OCI-LY3 (cell line): Measurements from ENCODE around the gene MIOX.

Source experiments
- H2AFZ ChIP-seq: fragments of 200-600, 300-600 bp; shearing (Covaris generic); 2 replicates; pipeline ENCODE4 v1.6.0; 2014; ENCODE audit warnings: antibody characterized with exemption, low read depth, low read length
- H3K27ac ChIP-seq: fragments of 200-600, 300-600 bp; sonication (generic); 2 replicates; pipeline ENCODE4 v1.5.1; 2014; ENCODE audit warnings: mild to moderate bottlenecking, low read length, moderate library complexity, mixed read lengths
- H3K27me3 ChIP-seq: fragments of 200-600, 300-600 bp; sonication (generic); 2 replicates; pipeline ENCODE4 v1.6.1; 2014; ENCODE audit warnings: low read depth, low read length, mixed read lengths
- H3K36me3 ChIP-seq: fragments of 200-600, 300-600 bp; sonication (generic); replicated peaks from 2 replicates; pipeline ENCODE3; 2014; ENCODE audit warnings: low read depth, low read length, mixed read lengths
- H3K4me1 ChIP-seq: fragments of 300-600, 200-600 bp; sonication (generic); 2 replicates; pipeline ENCODE4 v1.6.1; 2014; ENCODE audit warnings: low read length, mixed read lengths
- H3K4me2 ChIP-seq: fragments of 200-600, 300-600 bp; sonication (generic); 2 replicates; pipeline ENCODE4 v1.6.1; 2014; ENCODE audit warnings: low read length, mixed read lengths
- H3K4me3 ChIP-seq: fragments of 300-600, 200-600 bp; sonication (generic); 2 replicates; pipeline ENCODE4 v1.5.1; 2014; ENCODE audit warnings: antibody characterized with exemption, mild to moderate bottlenecking, low read length, moderate library complexity
- H3K79me2 ChIP-seq: fragments of 300-600, 200-600 bp; shearing (Covaris generic); 2 replicates; pipeline ENCODE4 v1.6.1; 2014; ENCODE audit warnings: mild to moderate bottlenecking, low read length, mixed read lengths
- H3K9ac ChIP-seq: fragments of 300-600, 200-600 bp; shearing (Covaris generic); 2 replicates; pipeline ENCODE4 v1.6.0; 2014; ENCODE audit warnings: mild to moderate bottlenecking, low read length, moderate library complexity
- H3K9me3 ChIP-seq: fragments of 200-600, 300-600 bp; shearing (Covaris generic); 2 replicates; pipeline ENCODE4 v1.6.1; 2014; ENCODE audit warnings: low read length, mixed read lengths; ENCODE audit not compliant: insufficient read depth
- H4K20me1 ChIP-seq: fragments of 200-600, 300-600 bp; sonication (generic); 2 replicates; pipeline ENCODE4 v1.6.1; 2016; ENCODE audit warnings: low read length, mixed read lengths; ENCODE audit not compliant: insufficient read depth
- EZH2phosphoT487 ChIP-seq: fragments of 200-600 bp; shearing (Covaris generic); IDR thresholded peaks from 2 replicates; pipeline ENCODE4 v1.6.1; 2018; ENCODE audit warnings: antibody characterized with exemption, mixed run types, low read depth
- TF ChIP-seq, protein P1 (sequence below): fragments of 200-600, 300-600 bp; sonication (generic); IDR thresholded peaks from 2 replicates; pipeline ENCODE4 v1.5.1; 2014; ENCODE audit warnings: antibody characterized with exemption, low read length, low read depth

Gene MIOX

GRCh38 chr22:50443197-50443596, 43.5 kb upstream of the MIOX start:
- no peaks in the 10 kb centered on the region for H3K4me1 ChIP-seq
- no peaks in the 10 kb centered on the region for H3K9me3 ChIP-seq
- no peak overlapping the region for H3K9ac ChIP-seq
- H3K4me2 ChIP-seq = no peak overlapping the region
- no peaks in the 10 kb centered on the region for H3K36me3 ChIP-seq
- no peaks in the 10 kb centered on the region for H3K79me2 ChIP-seq
- no peaks in the 10 kb centered on the region for H3K27me3 ChIP-seq
- TF ChIP-seq, protein P1, sequence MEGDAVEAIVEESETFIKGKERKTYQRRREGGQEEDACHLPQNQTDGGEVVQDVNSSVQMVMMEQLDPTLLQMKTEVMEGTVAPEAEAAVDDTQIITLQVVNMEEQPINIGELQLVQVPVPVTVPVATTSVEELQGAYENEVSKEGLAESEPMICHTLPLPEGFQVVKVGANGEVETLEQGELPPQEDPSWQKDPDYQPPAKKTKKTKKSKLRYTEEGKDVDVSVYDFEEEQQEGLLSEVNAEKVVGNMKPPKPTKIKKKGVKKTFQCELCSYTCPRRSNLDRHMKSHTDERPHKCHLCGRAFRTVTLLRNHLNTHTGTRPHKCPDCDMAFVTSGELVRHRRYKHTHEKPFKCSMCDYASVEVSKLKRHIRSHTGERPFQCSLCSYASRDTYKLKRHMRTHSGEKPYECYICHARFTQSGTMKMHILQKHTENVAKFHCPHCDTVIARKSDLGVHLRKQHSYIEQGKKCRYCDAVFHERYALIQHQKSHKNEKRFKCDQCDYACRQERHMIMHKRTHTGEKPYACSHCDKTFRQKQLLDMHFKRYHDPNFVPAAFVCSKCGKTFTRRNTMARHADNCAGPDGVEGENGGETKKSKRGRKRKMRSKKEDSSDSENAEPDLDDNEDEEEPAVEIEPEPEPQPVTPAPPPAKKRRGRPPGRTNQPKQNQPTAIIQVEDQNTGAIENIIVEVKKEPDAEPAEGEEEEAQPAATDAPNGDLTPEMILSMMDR = no peak
- TF ChIP-seq EZH2phosphoT487 = no peak
- H2AFZ ChIP-seq = no peak overlapping the region
- H3K27ac ChIP-seq = no peak overlapping the region
- H4K20me1 ChIP-seq = no peaks in the 10 kb centered on the region
- no peak overlapping the region for H3K4me3 ChIP-seq

- no peaks in the 10 kb centered on the region for H3K27me3 ChIP-seq
- no peaks in the 10 kb centered on the region for H3K36me3 ChIP-seq
- H3K27ac ChIP-seq = no peak overlapping the region
- no peaks in the 10 kb centered on the region for H3K4me1 ChIP-seq
- TF ChIP-seq EZH2phosphoT487 = no peak
- TF ChIP-seq, protein P1 = no peak
- no peaks in the 10 kb centered on the region for H3K9me3 ChIP-seq
- no peak overlapping the region for H3K4me2 ChIP-seq
- H3K79me2 ChIP-seq = no peaks in the 10 kb centered on the region
- H2AFZ ChIP-seq = no peak overlapping the region
- H4K20me1 ChIP-seq = no peaks in the 10 kb centered on the region
- no peak overlapping the region for H3K4me3 ChIP-seq
- no peak overlapping the region for H3K9ac ChIP-seq
These were observed 42.6 kb upstream of the MIOX start for GRCh38 chr22:50443801-50444625.

GRCh38 chr22:50444663-50445062, 42.0 kb upstream of the MIOX start:
- Histone ChIP-seq H3K27me3 (no peaks in the 10 kb centered on the region), H3K9ac (no peak overlapping the region), H3K27ac (no peak overlapping the region), H3K79me2 (no peaks in the 10 kb centered on the region), H3K4me1 (no peaks in the 10 kb centered on the region), H3K4me2 (no peak overlapping the region), H3K4me3 (no peak overlapping the region), H4K20me1 (no peaks in the 10 kb centered on the region), H3K9me3 (no peaks in the 10 kb centered on the region), H2AFZ (no peak overlapping the region), H3K36me3 (no peaks in the 10 kb centered on the region)
- no peak for TF ChIP-seq EZH2phosphoT487
- TF ChIP-seq, protein P1 = no peak

DNA sequence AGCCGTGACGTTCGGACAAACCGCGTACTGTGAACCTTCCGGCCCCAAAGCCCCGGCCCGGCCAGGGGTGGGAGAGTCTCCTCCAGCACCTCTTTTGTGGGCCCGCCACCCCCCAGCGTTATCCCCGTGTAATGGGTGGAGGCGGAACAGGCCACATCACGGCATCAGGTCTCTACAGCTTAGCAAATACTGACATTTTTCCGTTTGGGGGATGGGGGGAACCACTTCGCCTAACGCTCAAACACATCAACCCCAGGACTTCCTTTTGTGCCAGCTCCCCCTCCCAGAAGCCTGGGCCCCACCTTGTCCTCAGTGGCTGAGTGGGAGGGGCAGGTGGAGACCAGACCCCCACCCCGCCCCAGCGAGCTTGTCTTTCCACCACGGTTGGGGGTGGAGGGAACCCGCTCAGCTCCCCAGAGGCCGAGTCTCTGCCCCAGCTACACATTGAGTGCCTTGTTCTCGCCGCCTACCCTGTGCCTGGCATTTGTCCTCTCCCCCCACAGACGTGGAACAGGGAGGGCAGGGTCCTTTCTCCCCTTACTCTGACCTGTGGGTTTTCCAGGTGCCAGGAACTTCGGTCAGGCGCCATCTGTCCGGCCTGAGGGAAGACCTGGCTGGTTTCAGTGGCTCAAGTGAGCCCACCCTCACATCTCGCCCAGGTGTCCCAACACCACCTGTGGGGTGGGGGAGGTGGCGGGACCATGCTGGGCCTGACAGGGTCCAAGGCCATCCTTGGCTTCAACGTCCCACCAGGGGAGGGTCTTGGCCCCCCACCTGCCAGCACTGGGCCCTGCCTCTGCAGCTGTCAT, 41.4 kb upstream of the MIOX start:
- no peak overlapping the region for H3K4me2 ChIP-seq
- no peak for TF ChIP-seq EZH2phosphoT487
- TF ChIP-seq, protein P1 = no peak
- H3K79me2 ChIP-seq = no peaks in the 10 kb centered on the region
- H3K4me3 ChIP-seq = no peak overlapping the region
- H4K20me1 ChIP-seq = no peaks in the 10 kb centered on the region
- H3K27ac ChIP-seq = no peak overlapping the region
- H3K36me3 ChIP-seq = no peaks in the 10 kb centered on the region
- H3K4me1 ChIP-seq = no peaks in the 10 kb centered on the region
- no peak overlapping the region for H3K9ac ChIP-seq
- no peaks in the 10 kb centered on the region for H3K27me3 ChIP-seq
- no peak overlapping the region for H2AFZ ChIP-seq
- no peaks in the 10 kb centered on the region for H3K9me3 ChIP-seq
